GM18502 (cell line): ENCODE data around the gene ITGAD.
A peak's percentile ranks its signal among the peaks of the same experiment; 100 is the strongest.

ENCODE experiments used
- ATAC-seq: cut with Tn5 transposase; IDR thresholded peaks from one replicate; pipeline ENCODE4 v1.9.1; 2021; ENCODE audit warnings: mild to moderate bottlenecking; ENCODE audit not compliant: unreplicated experiment, poor library complexity

ITGAD gene

DNA sequence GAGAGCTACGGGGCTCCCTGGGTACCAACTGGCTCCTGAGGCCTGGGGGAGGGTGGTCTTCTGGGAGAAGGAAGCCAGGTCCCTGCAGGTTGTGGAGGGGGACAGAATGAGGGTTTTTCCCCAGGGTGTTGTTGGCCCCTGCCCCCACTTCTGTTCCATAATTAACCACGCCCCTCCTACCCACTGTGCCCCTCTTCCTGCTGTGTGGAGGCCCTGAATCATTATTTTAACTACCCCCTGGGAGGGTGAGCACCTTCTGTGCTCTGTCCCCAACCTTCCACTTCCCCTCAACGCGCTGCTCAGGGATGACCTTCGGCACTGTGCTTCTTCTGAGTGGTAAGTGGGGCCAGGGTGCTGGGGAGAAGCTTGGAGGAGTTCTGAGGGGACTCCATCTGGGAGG, at the start of gene ITGAD:
TSS of gene ITGAD (plus strand) at position 280 of the 400 bp plus-strand sequence. CDS start at position 306, 26 bp downstream.
- no peak for ATAC-seq

DNA sequence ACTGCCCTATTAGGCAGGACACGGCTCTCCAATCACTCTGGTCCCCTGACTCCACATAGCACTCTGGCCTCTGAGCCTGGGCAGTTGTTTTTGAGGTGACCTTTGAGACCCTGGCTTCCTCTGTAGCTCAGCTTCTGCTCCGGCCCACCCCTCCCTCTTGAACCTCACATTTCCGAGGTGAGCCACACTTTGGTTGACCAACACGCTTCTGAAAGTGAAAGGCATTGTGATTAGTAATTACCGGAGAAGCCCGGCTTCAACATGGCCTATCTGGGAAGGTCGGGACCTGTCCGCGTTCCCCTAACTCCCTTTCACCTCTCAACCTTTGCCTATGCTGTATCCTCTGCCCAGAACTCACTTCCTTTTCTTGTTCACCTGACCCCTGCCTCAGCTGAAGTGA, 48.4 kb upstream of the ITGAD start:
- peak; percentile 89 for ATAC-seq

DNA sequence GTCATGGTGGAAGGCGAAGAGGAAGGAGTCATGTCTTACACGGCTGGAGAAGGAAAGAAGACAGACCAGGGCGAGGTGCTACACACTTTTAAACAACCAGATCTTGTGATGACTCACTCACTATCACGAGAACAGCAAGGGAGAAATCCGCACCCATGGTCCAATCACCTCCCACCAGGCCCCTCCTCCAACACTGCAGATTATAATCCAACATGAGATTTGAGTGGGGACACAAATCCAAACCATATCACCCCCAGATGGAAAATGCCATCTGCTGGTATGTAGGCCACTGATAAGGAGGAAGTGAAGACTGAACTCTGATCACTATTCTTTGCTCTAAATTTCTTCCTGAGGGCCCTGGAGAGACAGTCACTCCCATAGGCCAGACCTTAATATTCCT, 45.7 kb upstream of the ITGAD start:
- no peak for ATAC-seq

DNA sequence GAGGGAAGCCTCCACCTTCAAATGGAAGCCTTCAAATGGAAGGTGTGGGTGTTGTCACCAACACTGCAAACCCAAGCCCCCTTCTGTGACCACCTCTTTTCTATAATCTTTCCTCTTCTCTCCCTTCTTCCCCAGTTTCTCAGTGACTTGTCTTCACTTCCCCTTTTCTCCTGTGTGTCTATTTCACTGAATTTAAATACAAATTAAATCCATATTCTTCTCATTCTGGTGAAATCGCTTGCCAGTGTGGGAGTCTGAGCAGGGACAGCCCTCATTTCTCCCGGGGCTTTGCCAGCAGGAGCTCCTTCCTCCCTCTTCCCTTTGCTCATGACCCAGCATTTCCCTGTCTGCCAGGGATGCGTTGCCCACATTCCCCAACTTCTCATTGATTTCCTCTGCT, 44.6 kb upstream of the ITGAD start:
- no peak for ATAC-seq

DNA sequence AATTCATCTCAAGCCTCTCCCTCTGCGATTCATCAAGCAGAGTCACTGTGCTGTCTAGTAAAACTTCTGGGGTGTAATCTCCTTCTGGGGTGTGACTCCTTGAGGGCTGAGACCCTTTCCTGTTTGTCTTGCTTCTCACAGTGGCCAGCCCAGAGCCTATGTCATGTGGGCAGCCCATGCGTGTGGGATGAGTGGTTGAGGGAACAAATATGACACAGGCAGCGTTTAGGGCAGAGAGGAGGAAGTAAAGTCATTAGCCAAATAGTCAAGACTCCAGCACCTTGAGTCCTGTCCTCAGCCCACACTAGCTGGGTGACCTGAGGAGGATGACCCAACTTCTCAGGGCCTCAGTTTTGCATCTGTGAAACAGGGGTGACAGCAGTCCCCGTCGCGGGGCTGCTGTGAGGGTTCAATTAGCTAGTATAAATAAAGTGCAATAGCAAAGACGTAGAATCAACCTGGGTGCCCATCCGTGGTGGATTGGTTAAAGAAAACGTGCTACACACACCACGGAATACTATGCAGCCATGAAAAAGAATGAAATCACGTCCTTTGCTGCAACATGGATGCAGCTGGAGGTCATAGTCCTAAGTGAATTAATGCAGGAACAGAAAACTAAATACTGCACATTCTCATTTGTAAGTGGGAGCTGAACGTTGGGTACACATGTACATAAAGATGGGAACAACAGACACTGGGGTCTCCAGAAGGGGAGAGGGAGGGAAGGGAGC, 42.7 kb upstream of the ITGAD start:
- ATAC-seq, result no peak

DNA sequence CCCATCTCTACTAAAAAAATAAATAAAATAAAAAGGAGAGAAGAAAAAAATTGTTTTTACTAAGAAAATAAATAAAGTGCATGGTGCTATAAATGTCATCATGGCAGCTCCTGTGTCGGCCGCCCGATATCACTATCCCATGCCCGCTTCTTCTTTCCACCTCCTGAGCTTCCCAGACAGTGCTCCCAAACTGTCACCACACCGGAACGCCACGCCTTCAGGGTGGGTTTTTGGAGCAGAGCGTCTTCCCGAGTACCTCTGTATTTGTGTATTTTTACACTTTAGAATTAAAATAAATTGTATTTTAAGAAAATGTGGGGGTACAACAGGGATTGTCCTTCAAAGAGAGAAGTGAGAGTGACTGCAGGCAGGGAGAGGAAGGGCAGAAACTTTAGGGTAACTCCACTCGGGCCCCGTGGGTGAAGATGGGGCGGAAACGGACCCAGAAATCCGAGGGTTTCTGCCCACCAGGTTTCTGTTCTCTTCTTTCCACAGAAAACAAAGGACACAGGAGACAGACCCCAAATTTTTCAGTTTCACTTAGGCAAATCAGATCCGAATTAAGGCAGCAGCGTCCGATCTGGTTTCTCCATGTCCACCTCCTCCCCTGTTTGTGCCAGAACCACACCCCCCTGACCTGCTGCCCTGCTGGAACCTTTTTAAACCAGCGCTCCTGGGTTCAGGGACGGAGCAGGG, 41.7 kb upstream of the ITGAD start:
- ATAC-seq, result no peak

DNA sequence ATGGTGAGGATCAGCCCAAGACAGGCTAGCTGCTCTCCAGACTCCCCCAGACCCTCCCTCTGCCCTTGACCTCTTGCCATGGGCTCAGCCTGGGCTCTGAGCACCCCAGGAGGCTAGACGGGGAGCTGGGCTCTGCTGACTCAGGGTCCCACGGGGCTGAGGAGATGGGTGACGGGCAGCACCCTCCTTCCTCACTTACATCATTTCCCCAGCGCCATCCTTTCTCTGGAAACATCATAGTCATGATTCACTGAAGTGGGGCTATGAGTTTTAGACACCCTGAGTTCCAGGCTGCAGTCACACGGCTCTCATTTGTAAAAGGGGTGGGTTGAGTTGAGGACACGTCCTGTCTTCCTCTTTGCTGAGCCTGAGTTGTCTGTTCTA, 41.2 kb upstream of the ITGAD start:
- no peak for ATAC-seq

DNA sequence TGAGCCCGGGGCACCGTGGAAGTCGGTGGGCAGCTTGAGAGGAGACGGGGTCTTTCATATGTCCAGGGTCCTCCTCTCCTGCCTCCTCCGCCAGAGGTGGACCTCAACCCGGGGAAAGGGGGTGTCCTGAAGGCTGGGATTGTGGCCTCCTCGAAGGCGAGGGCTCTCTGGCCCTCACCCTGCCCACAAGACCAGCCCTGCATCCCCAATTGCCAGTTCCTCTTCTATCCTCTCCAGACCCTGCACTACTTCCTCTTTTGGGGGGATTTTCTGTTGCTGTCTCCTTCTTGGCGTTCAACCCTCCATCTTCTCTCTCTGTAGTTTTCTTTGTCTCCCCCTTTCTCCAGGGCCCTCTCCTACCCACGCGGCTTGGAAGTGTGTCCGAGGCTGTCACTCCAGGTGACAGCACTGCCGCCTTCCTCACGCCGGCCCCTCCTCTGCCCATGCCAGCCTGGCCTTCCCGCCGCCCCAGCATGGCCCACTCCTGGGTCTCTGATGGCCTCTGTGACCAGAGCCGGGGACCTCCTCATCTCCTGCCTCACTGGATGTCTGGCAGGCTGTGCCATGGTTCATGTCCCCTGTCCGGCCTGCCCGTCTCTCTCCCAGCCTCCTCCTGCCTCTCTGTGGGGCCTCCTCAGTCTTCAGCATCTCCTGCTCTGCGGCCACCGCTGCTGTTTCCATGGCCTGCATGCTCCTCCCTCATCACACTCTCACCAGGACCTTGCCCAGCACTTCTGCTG, 40.6 kb upstream of the ITGAD start:
- ATAC-seq, result no peak

DNA sequence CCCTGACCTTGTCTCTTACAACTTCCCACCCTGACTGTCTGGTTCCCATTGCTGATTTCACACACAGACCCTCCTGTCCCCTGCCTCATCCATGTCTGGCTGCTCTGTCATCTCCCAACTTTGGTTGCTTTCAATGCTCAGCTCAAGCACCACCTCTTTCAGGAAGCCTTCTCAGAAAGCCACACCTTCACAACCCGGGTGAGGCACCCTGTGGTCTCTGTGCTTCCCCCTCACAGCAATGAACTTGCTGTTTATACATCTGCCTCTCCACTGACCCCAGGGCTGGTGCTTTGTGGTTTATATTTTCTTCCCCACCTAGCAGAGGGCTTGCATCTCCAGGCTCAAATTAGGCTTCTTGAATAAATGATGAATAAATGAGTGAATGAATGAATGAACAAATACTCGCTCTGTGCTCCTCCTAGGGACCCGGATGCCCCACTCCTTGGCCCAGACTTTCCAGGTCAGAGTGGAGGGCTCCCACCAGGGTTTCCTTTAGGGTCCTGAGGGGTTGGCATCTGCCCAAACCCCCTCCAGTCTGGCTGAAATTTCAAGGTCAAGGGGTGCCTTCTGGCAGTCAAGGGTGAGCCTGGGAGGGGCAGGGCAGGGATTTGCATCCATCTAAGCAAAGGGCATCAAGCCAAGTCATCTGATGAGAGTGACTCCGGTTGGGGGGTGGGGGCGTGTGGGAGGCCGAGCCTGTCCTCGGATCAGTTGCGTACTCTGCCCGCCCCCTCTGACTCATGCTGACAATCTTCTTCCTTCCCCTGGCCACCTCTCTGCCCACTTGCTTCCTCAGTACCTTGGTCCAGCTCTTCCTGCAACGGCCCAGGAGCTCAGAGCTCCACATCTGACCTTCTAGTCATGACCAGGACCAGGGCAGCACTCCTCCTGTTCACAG, 38.5 kb upstream of the ITGAD start, which contains the start of gene ITGAX:
TSS of gene ITGAX (plus strand) at position 783 of the 898 bp plus-strand sequence. CDS start at position 862, 79 bp downstream.
- peak; percentile 70 for ATAC-seq

DNA sequence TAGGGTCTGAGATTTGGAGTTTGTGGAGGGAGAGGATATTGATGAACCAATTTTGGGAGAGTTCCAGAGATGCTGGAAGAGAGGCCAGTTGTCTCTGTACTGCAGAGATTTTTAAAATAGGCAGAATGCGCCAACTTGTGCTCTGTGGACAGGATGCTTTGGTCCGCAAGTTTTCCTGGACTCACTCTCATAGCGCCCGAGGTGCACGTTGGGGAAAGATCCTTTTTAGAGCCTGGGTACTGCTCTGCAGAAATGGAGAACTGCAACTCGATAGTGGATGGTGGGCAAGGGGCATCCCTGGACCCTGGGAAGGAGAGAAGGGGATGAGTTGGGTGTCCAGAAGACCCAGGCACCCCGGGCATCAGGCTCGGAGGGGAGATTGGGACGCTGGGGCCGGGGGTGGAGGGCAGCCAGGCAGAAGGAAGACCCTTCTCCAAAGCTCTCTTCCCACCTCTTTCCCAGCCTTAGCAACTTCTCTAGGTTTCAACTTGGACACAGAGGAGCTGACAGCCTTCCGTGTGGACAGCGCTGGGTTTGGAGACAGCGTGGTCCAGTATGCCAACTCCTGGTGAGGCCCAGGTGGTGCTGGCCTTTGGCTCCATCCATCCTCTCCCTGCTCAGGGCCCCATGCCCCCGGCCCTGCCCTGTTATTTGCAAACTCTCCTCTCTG, 37.6 kb upstream of the ITGAD start:
- ATAC-seq, result no peak

DNA sequence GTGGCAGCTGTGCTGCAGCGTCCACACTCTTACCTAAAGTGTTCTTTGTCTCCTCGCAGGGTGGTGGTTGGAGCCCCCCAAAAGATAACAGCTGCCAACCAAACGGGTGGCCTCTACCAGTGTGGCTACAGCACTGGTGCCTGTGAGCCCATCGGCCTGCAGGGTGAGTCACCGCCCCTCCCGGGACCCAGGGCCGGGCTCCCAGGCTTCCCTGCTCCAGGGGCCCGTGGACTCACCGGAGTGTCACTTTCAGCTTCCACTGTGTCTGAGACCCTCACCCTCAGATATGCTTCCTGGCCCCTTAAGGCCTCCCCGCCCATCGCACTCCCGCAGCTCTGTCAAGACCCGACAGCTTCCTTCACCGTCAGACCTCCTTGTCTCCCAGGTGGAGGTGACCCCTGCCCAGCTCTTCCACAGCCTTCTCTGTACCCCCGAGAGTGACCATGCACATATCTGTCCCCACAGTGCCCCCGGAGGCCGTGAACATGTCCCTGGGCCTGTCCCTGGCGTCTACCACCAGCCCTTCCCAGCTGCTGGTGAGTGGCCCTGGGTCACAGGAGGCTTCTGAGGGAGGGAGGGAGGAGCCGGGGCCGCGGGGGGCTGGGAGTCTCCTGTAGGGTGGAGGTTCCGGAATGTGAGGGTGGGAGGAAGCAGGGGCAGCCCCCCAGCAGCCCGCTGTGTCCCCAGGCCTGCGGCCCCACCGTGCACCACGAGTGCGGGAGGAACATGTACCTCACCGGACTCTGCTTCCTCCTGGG, 36.4 kb upstream of the ITGAD start:
- no peak for ATAC-seq

DNA sequence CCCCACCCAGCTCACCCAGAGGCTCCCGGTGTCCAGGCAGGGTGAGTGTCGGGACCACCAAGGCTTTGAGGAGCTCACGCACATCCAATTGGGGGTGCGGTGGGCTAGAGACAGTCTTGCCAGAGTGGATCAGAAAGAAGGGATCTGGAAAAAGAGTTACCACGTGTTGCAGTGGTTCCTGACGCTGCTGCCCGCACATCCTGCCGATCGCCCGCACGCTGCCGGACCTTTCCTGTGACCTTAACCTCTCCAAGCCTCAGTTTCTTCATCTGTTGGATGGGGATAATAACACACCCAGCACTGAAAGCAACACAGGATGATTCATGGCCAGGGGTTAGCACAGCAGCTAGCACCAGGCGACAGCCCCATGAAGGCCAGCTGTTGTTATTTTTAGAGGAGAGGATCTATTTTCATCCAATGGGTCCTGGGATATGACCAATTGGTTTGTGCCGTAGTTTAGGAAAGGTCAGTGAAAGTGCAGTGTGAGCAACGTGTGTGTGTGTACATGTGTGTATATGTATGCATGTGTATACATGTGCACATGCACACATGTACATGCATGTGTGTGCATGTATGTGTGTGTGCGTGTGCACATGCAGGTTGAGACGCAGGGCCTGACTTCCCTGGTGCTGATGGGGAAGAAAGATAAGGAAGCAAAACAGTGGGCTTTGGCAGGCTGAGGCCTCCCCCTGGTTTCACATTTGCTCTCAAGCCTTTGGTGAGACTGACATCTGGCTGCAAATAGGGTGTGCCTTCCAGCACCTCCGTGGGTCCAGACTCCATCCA, 35.6 kb upstream of the ITGAD start:
- no peak for ATAC-seq

DNA sequence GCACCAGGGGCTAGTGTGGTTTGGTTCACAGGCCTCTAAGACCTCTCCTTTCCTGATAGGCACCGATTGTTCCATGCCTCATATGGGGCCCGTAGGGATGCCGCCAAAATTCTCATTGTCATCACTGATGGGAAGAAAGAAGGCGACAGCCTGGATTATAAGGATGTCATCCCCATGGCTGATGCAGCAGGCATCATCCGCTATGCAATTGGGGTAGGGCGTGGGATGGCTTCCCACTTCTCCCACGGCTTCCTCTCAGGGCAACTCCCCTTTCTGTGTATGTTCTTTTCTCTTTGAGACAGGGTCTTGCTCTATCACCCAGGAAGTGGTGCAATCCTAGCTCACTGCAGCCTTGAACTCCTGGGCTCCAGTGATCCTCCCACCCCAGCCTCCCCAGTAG, 32.9 kb upstream of the ITGAD start:
- no peak for ATAC-seq

DNA sequence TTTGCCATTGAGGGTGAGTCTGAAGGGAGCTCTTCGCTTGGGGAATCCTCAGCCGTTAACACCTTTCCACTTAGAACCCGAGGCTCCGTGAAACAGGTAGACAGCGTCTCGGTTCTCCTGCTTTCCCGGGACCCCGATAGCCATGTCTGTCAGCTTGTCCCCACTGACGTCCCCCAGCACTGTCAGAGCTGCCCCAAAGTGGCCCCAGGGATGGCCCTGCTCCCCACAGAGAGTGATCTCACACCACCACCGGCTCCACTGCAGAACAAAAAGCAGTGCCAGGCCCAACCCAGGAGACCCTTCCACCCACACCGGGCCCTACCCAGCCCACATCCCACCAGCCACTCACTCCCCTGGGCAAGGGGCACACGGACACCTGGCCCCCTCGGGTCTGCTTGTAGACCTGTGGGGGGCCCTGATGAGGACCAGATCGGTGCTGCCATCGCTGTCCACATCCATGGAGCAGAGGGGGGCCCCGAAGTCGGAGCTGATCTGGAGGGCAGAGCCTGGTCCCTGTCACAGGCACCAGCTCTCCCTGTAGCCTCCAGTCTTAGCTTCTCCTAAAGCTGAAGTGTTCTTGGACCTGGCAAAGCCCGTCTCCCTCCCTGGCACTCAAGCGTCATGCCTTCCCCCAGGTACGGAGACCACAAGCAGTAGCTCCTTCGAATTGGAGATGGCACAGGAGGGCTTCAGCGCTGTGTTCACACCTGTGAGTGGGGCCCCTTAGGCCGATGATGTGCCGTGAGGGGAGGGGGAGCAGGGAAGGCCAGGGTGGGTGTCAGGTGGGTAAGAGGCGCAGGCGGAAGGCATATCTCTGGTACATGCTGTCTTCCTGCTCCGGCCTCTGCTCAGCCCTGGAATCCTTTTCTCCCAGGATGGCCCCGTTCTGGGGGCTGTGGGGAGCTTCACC, 31.7 kb upstream of the ITGAD start:
- ATAC-seq, result no peak

DNA sequence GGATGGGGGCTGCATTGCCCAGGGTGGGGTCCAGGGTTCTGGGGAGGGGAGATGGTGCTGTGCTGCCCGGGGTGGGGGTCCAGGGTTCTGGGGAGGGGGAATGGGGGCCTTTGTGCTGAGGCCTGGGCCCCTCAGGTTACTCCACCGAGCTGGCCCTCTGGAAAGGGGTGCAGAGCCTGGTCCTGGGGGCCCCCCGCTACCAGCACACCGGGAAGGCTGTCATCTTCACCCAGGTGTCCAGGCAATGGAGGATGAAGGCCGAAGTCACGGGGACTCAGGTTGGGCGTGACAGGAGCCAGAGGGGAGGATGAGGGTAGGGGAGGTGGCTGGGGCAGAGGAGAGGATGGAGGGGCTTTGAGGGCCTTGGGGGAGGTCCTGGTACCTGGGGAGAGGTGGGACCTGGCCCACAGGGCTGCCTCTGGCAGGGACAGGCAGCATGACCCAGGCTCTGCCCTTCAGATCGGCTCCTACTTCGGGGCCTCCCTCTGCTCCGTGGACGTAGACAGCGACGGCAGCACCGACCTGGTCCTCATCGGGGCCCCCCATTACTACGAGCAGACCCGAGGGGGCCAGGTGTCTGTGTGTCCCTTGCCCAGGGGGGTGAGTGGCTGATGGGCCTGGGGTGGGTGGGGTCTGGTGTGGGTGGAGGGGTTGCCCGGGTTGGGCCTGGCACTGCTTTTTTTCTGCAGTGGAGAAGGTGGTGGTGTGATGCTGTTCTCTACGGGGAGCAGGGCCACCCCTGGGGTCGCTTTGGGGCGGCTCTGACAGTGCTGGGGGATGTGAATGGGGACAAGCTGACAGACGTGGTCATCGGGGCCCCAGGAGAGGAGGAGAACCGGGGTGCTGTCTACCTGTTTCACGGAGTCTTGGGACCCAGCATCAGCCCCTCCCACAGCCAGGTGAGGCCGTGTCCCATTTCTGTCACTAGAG, 30.4 kb upstream of the ITGAD start:
- no peak for ATAC-seq

DNA sequence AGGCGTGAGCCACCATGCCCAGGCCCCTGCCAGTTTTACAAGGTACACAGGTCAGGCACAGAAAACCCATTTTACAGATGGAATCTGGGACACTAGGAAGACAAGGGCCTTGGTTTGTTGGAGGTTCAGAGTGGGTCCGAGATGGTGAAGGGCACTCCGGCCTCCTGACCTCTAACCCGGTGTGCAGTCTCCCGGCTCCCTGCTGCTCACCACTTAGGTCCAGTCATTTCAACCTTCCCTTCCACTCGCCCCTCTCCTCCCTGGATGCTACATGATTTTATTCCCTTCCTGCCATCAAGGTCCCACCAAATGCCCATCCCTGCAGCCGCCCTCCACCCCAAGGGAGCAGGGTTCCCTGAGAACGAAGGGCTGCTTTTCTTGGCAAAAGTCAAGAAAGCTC, 29.4 kb upstream of the ITGAD start:
- ATAC-seq, result no peak
